Measurements from ENCODE around the gene TEX261.

Gene TEX261

GRCh38 chr2:70960833-70961647 is 33.6 kb downstream of the TEX261 start:
- no peak overlapping the region for H3K4me3 ChIP-seq (ENCODE audit: low read depth, low read length)
- no peaks in the 10 kb centered on the region for H3K36me3 ChIP-seq (ENCODE audit: control insufficient read depth, insufficient read depth, low read length)

GRCh38 chr2:70959851-70960832 is 34.5 kb downstream of the TEX261 start:
- Histone ChIP-seq H3K4me1 (ENCODE audit: control insufficient read depth, insufficient read depth, low read length) (no peaks in the 10 kb centered on the region), H3K27me3 (ENCODE audit: control insufficient read depth, insufficient read depth, low read length) (peaks cover 41% of the 10 kb centered on the region), H3K9me3 (ENCODE audit: control insufficient read depth, insufficient read depth, low read length) (no peaks in the 10 kb centered on the region), H3K36me3 (ENCODE audit: control insufficient read depth, insufficient read depth, low read length) (no peaks in the 10 kb centered on the region), H3K9ac (ENCODE audit: low read depth, low read length) (no peak overlapping the region), H3K4me3 (ENCODE audit: low read depth, low read length) (no peak overlapping the region)

More at GRCh38 chr2:70960833-70961647, 33.6 kb downstream of the TEX261 start:
- peaks cover 43% of the 10 kb centered on the region for H3K27me3 ChIP-seq (ENCODE audit: control insufficient read depth, insufficient read depth, low read length)
- H3K9me3 ChIP-seq (ENCODE audit: control insufficient read depth, insufficient read depth, low read length) = no peaks in the 10 kb centered on the region
- no peaks in the 10 kb centered on the region for H3K4me1 ChIP-seq (ENCODE audit: control insufficient read depth, insufficient read depth, low read length)
- no peak overlapping the region for H3K9ac ChIP-seq (ENCODE audit: low read depth, low read length)

GRCh38 chr2:70959271-70959761 is 35.4 kb downstream of the TEX261 start:
- H3K9ac ChIP-seq (ENCODE audit: low read depth, low read length) = no peak overlapping the region
- H3K4me1 ChIP-seq (ENCODE audit: control insufficient read depth, insufficient read depth, low read length) = no peaks in the 10 kb centered on the region
- no peak overlapping the region for H3K4me3 ChIP-seq (ENCODE audit: low read depth, low read length)
- no peaks in the 10 kb centered on the region for H3K9me3 ChIP-seq (ENCODE audit: control insufficient read depth, insufficient read depth, low read length)
- peaks cover 43% of the 10 kb centered on the region for H3K27me3 ChIP-seq (ENCODE audit: control insufficient read depth, insufficient read depth, low read length)
- no peaks in the 10 kb centered on the region for H3K36me3 ChIP-seq (ENCODE audit: control insufficient read depth, insufficient read depth, low read length)

- Histone ChIP-seq H3K27me3 (ENCODE audit: control insufficient read depth, insufficient read depth, low read length) (peaks cover 39% of the 10 kb centered on the region), H3K9ac (ENCODE audit: low read depth, low read length) (no peak overlapping the region), H3K9me3 (ENCODE audit: control insufficient read depth, insufficient read depth, low read length) (no peaks in the 10 kb centered on the region), H3K4me3 (ENCODE audit: low read depth, low read length) (no peak overlapping the region), H3K4me1 (ENCODE audit: control insufficient read depth, insufficient read depth, low read length) (no peaks in the 10 kb centered on the region), H3K36me3 (ENCODE audit: control insufficient read depth, insufficient read depth, low read length) (no peaks in the 10 kb centered on the region)
Observed at GRCh38 chr2:70958759-70959158, 35.9 kb downstream of the TEX261 start.

GRCh38 chr2:70957798-70958197 is 36.9 kb downstream of the TEX261 start:
- H3K9ac ChIP-seq (ENCODE audit: low read depth, low read length) = no peak overlapping the region
- peaks cover 31% of the 10 kb centered on the region for H3K27me3 ChIP-seq (ENCODE audit: control insufficient read depth, insufficient read depth, low read length)
- H3K4me1 ChIP-seq (ENCODE audit: control insufficient read depth, insufficient read depth, low read length) = no peaks in the 10 kb centered on the region
- H3K36me3 ChIP-seq (ENCODE audit: control insufficient read depth, insufficient read depth, low read length) = no peaks in the 10 kb centered on the region
- H3K9me3 ChIP-seq (ENCODE audit: control insufficient read depth, insufficient read depth, low read length) = no peaks in the 10 kb centered on the region
- no peak overlapping the region for H3K4me3 ChIP-seq (ENCODE audit: low read depth, low read length)

- H3K9me3 ChIP-seq (ENCODE audit: control insufficient read depth, insufficient read depth, low read length) = no peaks in the 10 kb centered on the region
- H3K4me3 ChIP-seq (ENCODE audit: low read depth, low read length) = no peak overlapping the region
- H3K9ac ChIP-seq (ENCODE audit: low read depth, low read length) = no peak overlapping the region
- no peaks in the 10 kb centered on the region for H3K36me3 ChIP-seq (ENCODE audit: control insufficient read depth, insufficient read depth, low read length)
- H3K4me1 ChIP-seq (ENCODE audit: control insufficient read depth, insufficient read depth, low read length) = no peaks in the 10 kb centered on the region
- peaks cover 22% of the 10 kb centered on the region for H3K27me3 ChIP-seq (ENCODE audit: control insufficient read depth, insufficient read depth, low read length)
Observed at GRCh38 chr2:70956141-70956540, 38.5 kb downstream of the TEX261 start.

GRCh38 chr2:70954886-70955285 is 39.8 kb downstream of the TEX261 start:
- Histone ChIP-seq H3K9me3 (ENCODE audit: control insufficient read depth, insufficient read depth, low read length) (no peaks in the 10 kb centered on the region), H3K9ac (ENCODE audit: low read depth, low read length) (no peak overlapping the region), H3K27me3 (ENCODE audit: control insufficient read depth, insufficient read depth, low read length) (peaks cover 22% of the 10 kb centered on the region), H3K4me1 (ENCODE audit: control insufficient read depth, insufficient read depth, low read length) (no peaks in the 10 kb centered on the region), H3K36me3 (ENCODE audit: control insufficient read depth, insufficient read depth, low read length) (no peaks in the 10 kb centered on the region), H3K4me3 (ENCODE audit: low read depth, low read length) (no peak overlapping the region)

- H3K36me3 ChIP-seq (ENCODE audit: control insufficient read depth, insufficient read depth, low read length) = no peaks in the 10 kb centered on the region
- no peak overlapping the region for H3K4me3 ChIP-seq (ENCODE audit: low read depth, low read length)
- H3K27me3 ChIP-seq (ENCODE audit: control insufficient read depth, insufficient read depth, low read length) = peaks cover 56% of the 10 kb centered on the region
- H3K9ac ChIP-seq (ENCODE audit: low read depth, low read length) = no peak overlapping the region
- no peaks in the 10 kb centered on the region for H3K9me3 ChIP-seq (ENCODE audit: control insufficient read depth, insufficient read depth, low read length)
- H3K4me1 ChIP-seq (ENCODE audit: control insufficient read depth, insufficient read depth, low read length) = no peaks in the 10 kb centered on the region
Observed at GRCh38 chr2:70949086-70949485, 45.6 kb downstream of the TEX261 start.

- H3K4me3 ChIP-seq (ENCODE audit: low read depth, low read length) = peak overlapping the region; percentile 42
- H3K36me3 ChIP-seq (ENCODE audit: control insufficient read depth, insufficient read depth, low read length) = no peaks in the 10 kb centered on the region
- no peak overlapping the region for H3K9ac ChIP-seq (ENCODE audit: low read depth, low read length)
Observed at GRCh38 chr2:70948337-70949003, 46.2 kb downstream of the TEX261 start.

GRCh38 chr2:70947556-70948184 is 47.0 kb downstream of the TEX261 start:
- Histone ChIP-seq H3K9me3 (ENCODE audit: control insufficient read depth, insufficient read depth, low read length) (no peaks in the 10 kb centered on the region), H3K4me1 (ENCODE audit: control insufficient read depth, insufficient read depth, low read length) (peaks cover 6% of the 10 kb centered on the region), H3K36me3 (ENCODE audit: control insufficient read depth, insufficient read depth, low read length) (no peaks in the 10 kb centered on the region), H3K4me3 (ENCODE audit: low read depth, low read length) (peak overlapping the region; percentile 42), H3K9ac (ENCODE audit: low read depth, low read length) (no peak overlapping the region), H3K27me3 (ENCODE audit: control insufficient read depth, insufficient read depth, low read length) (peaks cover 65% of the 10 kb centered on the region)

More at GRCh38 chr2:70948337-70949003, 46.2 kb downstream of the TEX261 start:
- peaks cover 61% of the 10 kb centered on the region for H3K27me3 ChIP-seq (ENCODE audit: control insufficient read depth, insufficient read depth, low read length)
- H3K9me3 ChIP-seq (ENCODE audit: control insufficient read depth, insufficient read depth, low read length) = no peaks in the 10 kb centered on the region
- no peaks in the 10 kb centered on the region for H3K4me1 ChIP-seq (ENCODE audit: control insufficient read depth, insufficient read depth, low read length)
